Suprapubic skin (tissue), 3 donors: ENCODE results near the gene ZNF668.

Experiments used
- CTCF ChIP-seq, 2 donors: fragments of 200-600 bp in 1 of 2; fragments of 450-650 bp in 1 of 2; sonication (generic) in 1 of 2; IDR thresholded peaks; one replicate each; pipeline ENCODE4 v1.5.1; 2016 to 2019; ENCODE audit warnings: antibody characterized with exemption in 2 of 2, mild to moderate bottlenecking in 1 of 2, moderate library complexity in 1 of 2
- POLR2AphosphoS5 ChIP-seq, 3 donors: sonication (generic); formaldehyde crosslinking; IDR thresholded peaks; one replicate each; pipeline ENCODE4 v1.6.1; 2017; ENCODE audit warnings: antibody characterized with exemption in 3 of 3

GRCh38 chr16:31118223-31119155, 44.4 kb upstream of the ZNF668 start:
- TF ChIP-seq CTCF (IDR thresholded peaks at IDR 0.05) (no peak), POLR2AphosphoS5 (IDR thresholded peaks at IDR 0.05) (peak in 1 of 3 donors; percentile 5)
